Gastrocnemius medialis (tissue), 4 donors: Measurements from ENCODE around the gene EEPD1. TPM values are rescaled to one million over a fixed set of nuclear protein-coding genes. Genes with fewer than 3 reads are reported as not detected.
A peak's percentile ranks its signal among the peaks of the same experiment; 100 is the strongest.

Source experiments
- ATAC-seq, 2 donors: fragments of 150-250 bp; one replicate each; pipeline ENCODE4 v1.9.1; 2016
- DNase-seq, 2 donors: peaks; one replicate each; pipeline ENCODE4 v3.0.0-alpha.2; 2019
- H3K27ac ChIP-seq, 4 donors: fragments of 200-600 bp; sonication (generic); 1 replicate in 1 of 4; 2 replicates in 3 of 4; pipeline ENCODE4 v1.5.1; 2016 to 2018; ENCODE audit warnings: mild to moderate bottlenecking in 2 of 4, moderate library complexity in 1 of 4
- H3K27me3 ChIP-seq, 3 donors: fragments of 200-600 bp; sonication (generic) in 2 of 3; 1 replicate in 1 of 3; 2 replicates in 2 of 3; pipeline versions ENCODE4 v1.5.1 to v1.6.0; 2016 to 2019; ENCODE audit warnings: mild to moderate bottlenecking in 1 of 3, moderate library complexity in 1 of 3
- H3K36me3 ChIP-seq, 2 donors: fragments of 200-600 bp; sonication (generic) in 1 of 2; one replicate each; pipeline ENCODE4 v1.5.1; 2017 to 2018
- H3K4me1 ChIP-seq, 2 donors: fragments of 200-600 bp; sonication (generic) in 1 of 2; one replicate each; pipeline ENCODE4 v1.5.1; 2016 to 2017; ENCODE audit warnings: mild to moderate bottlenecking in 2 of 2
- H3K4me3 ChIP-seq, 4 donors: fragments of 200-600 bp; sonication (generic) in 3 of 4; 1 replicate in 1 of 4; 2 replicates in 3 of 4; pipeline ENCODE4 v1.5.1; 2016 to 2019; ENCODE audit warnings: mild to moderate bottlenecking in 2 of 4
- H3K9me3 ChIP-seq, 3 donors: fragments of 200-600 bp; sonication (generic) in 2 of 3; 1 replicate in 1 of 3; 2 replicates in 2 of 3; pipeline ENCODE4 v1.5.1; 2016 to 2019
- POLR2A ChIP-seq, 2 donors: fragments of 450-650 bp; IDR thresholded peaks; one replicate each; pipeline ENCODE4 v1.6.1; 2017; ENCODE audit warnings: antibody characterized with exemption in 2 of 2, mild to moderate bottlenecking in 2 of 2, moderate library complexity in 2 of 2
- in situ Hi-C, 4 donors: fragments of 200-750 bp; cut with MboI; loops; one replicate each; pipeline versions ENCODE4 v1.15.0 to v1.8.0; 2017; ENCODE audit warnings: low sequenced_read_pairs in 4 of 4
- intact Hi-C: fragments of 100-400 bp; cut with DNase I; formaldehyde crosslinking; loops from one replicate; pipeline ENCODE4 v1.15.1; 2023; ENCODE audit warnings: low total_unique reads
- total RNA-seq, 4 donors: library from RNA; depleted of rRNA; stranded (reverse); fragments of >200 nt; gene quantifications; one replicate each; pipeline versions ENCODE4 v1.1.0 to v1.2.3, GENCODE V29; 2016
- TF ChIP-seq, protein P1 (sequence below), 5 experiments: fragments of 450-650 bp in 3 of 5; fragments of 200-600 bp in 2 of 5; sonication (generic) in 2 of 5; IDR thresholded peaks in 4 of 5; conservative IDR thresholded peaks in 1 of 5; 1 replicate in 4 of 5; 2 replicates in 1 of 5; pipeline ENCODE4 v1.5.1; 2016 to 2019; ENCODE audit warnings: antibody characterized with exemption in 5 of 5, mild to moderate bottlenecking in 3 of 5, moderate library complexity in 3 of 5

EEPD1 gene
- total RNA-seq, 4 donors from 2014 or later, result 41.0 to 68.5 (median 61.3) TPM

GRCh38 chr7:36291387-36292316 lies 138.6 kb downstream of the EEPD1 start:
- TF ChIP-seq POLR2A (IDR thresholded peaks at IDR 0.05), result no peak
- TF ChIP-seq, protein P1, sequence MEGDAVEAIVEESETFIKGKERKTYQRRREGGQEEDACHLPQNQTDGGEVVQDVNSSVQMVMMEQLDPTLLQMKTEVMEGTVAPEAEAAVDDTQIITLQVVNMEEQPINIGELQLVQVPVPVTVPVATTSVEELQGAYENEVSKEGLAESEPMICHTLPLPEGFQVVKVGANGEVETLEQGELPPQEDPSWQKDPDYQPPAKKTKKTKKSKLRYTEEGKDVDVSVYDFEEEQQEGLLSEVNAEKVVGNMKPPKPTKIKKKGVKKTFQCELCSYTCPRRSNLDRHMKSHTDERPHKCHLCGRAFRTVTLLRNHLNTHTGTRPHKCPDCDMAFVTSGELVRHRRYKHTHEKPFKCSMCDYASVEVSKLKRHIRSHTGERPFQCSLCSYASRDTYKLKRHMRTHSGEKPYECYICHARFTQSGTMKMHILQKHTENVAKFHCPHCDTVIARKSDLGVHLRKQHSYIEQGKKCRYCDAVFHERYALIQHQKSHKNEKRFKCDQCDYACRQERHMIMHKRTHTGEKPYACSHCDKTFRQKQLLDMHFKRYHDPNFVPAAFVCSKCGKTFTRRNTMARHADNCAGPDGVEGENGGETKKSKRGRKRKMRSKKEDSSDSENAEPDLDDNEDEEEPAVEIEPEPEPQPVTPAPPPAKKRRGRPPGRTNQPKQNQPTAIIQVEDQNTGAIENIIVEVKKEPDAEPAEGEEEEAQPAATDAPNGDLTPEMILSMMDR (IDR thresholded peaks at IDR 0.05 in 4 of 5, conservative IDR thresholded peaks at IDR 0.05 in 1 of 5), result peak; percentile 97 to 99 (median 97)
- H3K9me3 ChIP-seq, result no peaks in the 10 kb centered on the region
- peak overlapping the region; percentile 86 to 96 (median 94) for H3K27ac ChIP-seq
- H3K4me1 ChIP-seq, result peaks cover 49 to 60% of the 10 kb centered on the region in 2 donors
- ATAC-seq (peak; percentile 47 to 57), DNase-seq (peak; percentile 71 to 82)
- intact Hi-C loops, result loop anchor here (1.0 to 5.0 kb wide), 6 partner anchors 139 to 489 kb away; partner anchors contain the start of genes EEPD1 and SEPTIN7
- no peaks in the 10 kb centered on the region for H3K36me3 ChIP-seq
- no peaks in the 10 kb centered on the region for H3K27me3 ChIP-seq
- peak overlapping the region; percentile 30 to 47 (median 35) for H3K4me3 ChIP-seq
- in situ Hi-C loops, result loop anchor here (5.0 to 25.0 kb wide), 5 partner anchors 129 to 307 kb away; partner anchors contain the start of gene EEPD1 (in 4 of the 4)

DNA sequence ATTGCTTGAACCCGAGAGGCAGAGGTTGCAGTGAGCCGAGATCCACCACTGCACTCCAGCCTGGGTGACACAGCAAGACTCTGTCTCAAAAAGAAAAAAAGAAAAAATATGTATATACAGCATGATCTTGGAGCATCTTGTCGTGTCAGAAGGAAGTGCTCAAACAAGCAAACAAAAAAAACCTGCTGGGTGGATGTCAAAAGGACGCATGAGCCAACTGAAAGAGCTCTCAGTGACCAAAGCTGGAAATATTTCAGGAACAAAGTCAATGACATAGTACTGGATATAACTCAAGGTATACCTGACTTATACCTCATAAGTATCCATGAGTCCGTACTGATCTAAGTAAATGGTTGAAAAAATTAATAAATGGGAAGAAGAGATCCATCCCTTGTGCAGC lies 142.0 kb downstream of the EEPD1 start:
- H3K9me3 ChIP-seq, result no peaks in the 10 kb centered on the region
- no peak overlapping the region for H3K4me3 ChIP-seq
- no peak for ATAC-seq
- H3K27ac ChIP-seq, result peak overlapping the region in 2 of 4 donors; percentile 19 to 23
- no peak for TF ChIP-seq POLR2A (IDR thresholded peaks at IDR 0.05)
- TF ChIP-seq, protein P1 (IDR thresholded peaks at IDR 0.05 in 4 of 5, conservative IDR thresholded peaks at IDR 0.05 in 1 of 5), result no peak
- intact Hi-C loops, result no loop called here
- peaks cover 23 to 29% of the 10 kb centered on the region in 2 donors for H3K4me1 ChIP-seq
- DNase-seq, result no peak
- in situ Hi-C loops, result loop anchor here (10.0 to 25.0 kb wide), 4 partner anchors 133 to 310 kb away; partner anchors contain the start of gene EEPD1 (in 4 of the 4)
- peaks cover 0 to 22% of the 10 kb centered on the region in 2 donors for H3K36me3 ChIP-seq
- H3K27me3 ChIP-seq, result no peaks in the 10 kb centered on the region

- TF ChIP-seq, protein P1 (IDR thresholded peaks at IDR 0.05 in 4 of 5, conservative IDR thresholded peaks at IDR 0.05 in 1 of 5), result no peak
- no peak for TF ChIP-seq POLR2A (IDR thresholded peaks at IDR 0.05)
- H3K27me3 ChIP-seq, result no peaks in the 10 kb centered on the region
- H3K4me3 ChIP-seq, result no peak overlapping the region
- peaks cover 24 to 29% of the 10 kb centered on the region in 2 donors for H3K4me1 ChIP-seq
- H3K36me3 ChIP-seq, result peaks cover 0 to 22% of the 10 kb centered on the region in 2 donors
- ATAC-seq (no peak), DNase-seq (no peak)
- intact Hi-C loops, result no loop called here
- in situ Hi-C loops, result loop anchor here (10.0 to 25.0 kb wide), 4 partner anchors 134 to 311 kb away; partner anchors contain the start of gene EEPD1 (in 4 of the 4)
- H3K9me3 ChIP-seq, result no peaks in the 10 kb centered on the region
- peak overlapping the region in 1 of 4 donors; percentile 21 for H3K27ac ChIP-seq
Measured at GRCh38 chr7:36296284-36296683, 143.2 kb downstream of the EEPD1 start.

GRCh38 chr7:36297364-36298009 lies 144.4 kb downstream of the EEPD1 start:
- H3K27ac ChIP-seq, result peak overlapping the region; percentile 15 to 21 (median 18)
- no peak for ATAC-seq
- peaks cover 0 to 22% of the 10 kb centered on the region in 2 donors for H3K36me3 ChIP-seq
- H3K27me3 ChIP-seq, result no peaks in the 10 kb centered on the region
- H3K4me1 ChIP-seq, result peaks cover 26 to 29% of the 10 kb centered on the region in 2 donors
- intact Hi-C loops (no loop called here), in situ Hi-C loops (loop anchor here (10.0 to 25.0 kb wide), 4 partner anchors 135 to 313 kb away; partner anchors contain the start of gene EEPD1 (in 4 of the 4))
- TF ChIP-seq, protein P1 (IDR thresholded peaks at IDR 0.05 in 4 of 5, conservative IDR thresholded peaks at IDR 0.05 in 1 of 5), result no peak
- no peak for TF ChIP-seq POLR2A (IDR thresholded peaks at IDR 0.05)
- no peak overlapping the region for H3K4me3 ChIP-seq
- no peaks in the 10 kb centered on the region for H3K9me3 ChIP-seq
- DNase-seq, result no peak
